ENCODE data around the gene SCAANT1.

Gene SCAANT1

GRCh38 chr3:63934041-63934866 lies 22.1 kb upstream of the SCAANT1 start:
- DNase-seq (ENCODE audit: low read depth): peak; percentile 36

GRCh38 chr3:63933459-63933858 lies 21.3 kb upstream of the SCAANT1 start:
- no peak for DNase-seq (ENCODE audit: low read depth)

- no peak for DNase-seq (ENCODE audit: low read depth)
Observed at GRCh38 chr3:63932509-63933212, 20.5 kb upstream of the SCAANT1 start.

- no peak for DNase-seq (ENCODE audit: low read depth)
Observed at GRCh38 chr3:63931290-63931689, 19.1 kb upstream of the SCAANT1 start.

GRCh38 chr3:63927422-63928280 lies 15.5 kb upstream of the SCAANT1 start:
- DNase-seq (ENCODE audit: low read depth): no peak

- no peak for DNase-seq (ENCODE audit: low read depth)
Observed at GRCh38 chr3:63926309-63926708, 14.1 kb upstream of the SCAANT1 start.

GRCh38 chr3:63922491-63923199 lies 10.5 kb upstream of the SCAANT1 start:
- DNase-seq (ENCODE audit: low read depth): no peak

- DNase-seq (ENCODE audit: low read depth): peak; percentile 16
Observed at GRCh38 chr3:63921741-63922482, 9.7 kb upstream of the SCAANT1 start.

GRCh38 chr3:63920001-63920400 lies 7.8 kb upstream of the SCAANT1 start:
- no peak for DNase-seq (ENCODE audit: low read depth)

GRCh38 chr3:63918321-63918720 lies 6.1 kb upstream of the SCAANT1 start:
- DNase-seq (ENCODE audit: low read depth): peak; percentile 65

- peak; percentile 58 for DNase-seq (ENCODE audit: low read depth)
Observed at GRCh38 chr3:63914312-63914711, 2.1 kb upstream of the SCAANT1 start.

GRCh38 chr3:63912768-63913588 lies 795 bp upstream of the SCAANT1 start:
- DNase-seq (ENCODE audit: low read depth): peak; percentile 60

- DNase-seq (ENCODE audit: low read depth): no peak
Observed at GRCh38 chr3:63911509-63911872, 692 bp downstream of the SCAANT1 start.

GRCh38 chr3:63910891-63911290 lies 1.3 kb downstream of the SCAANT1 start:
- DNase-seq (ENCODE audit: low read depth): peak; percentile 38

- DNase-seq (ENCODE audit: low read depth): no peak
Observed at GRCh38 chr3:63910001-63910400, 2.2 kb downstream of the SCAANT1 start.

- DNase-seq (ENCODE audit: low read depth): peak; percentile 45
Observed at GRCh38 chr3:63909431-63909830, 2.8 kb downstream of the SCAANT1 start.

- DNase-seq (ENCODE audit: low read depth): no peak
Observed at GRCh38 chr3:63908776-63909175, 3.4 kb downstream of the SCAANT1 start.

- DNase-seq (ENCODE audit: low read depth): peak; percentile 42
Observed at GRCh38 chr3:63908081-63908736, 4.0 kb downstream of the SCAANT1 start.

- no peak for DNase-seq (ENCODE audit: low read depth)
Observed at GRCh38 chr3:63905731-63906620, 6.2 kb downstream of the SCAANT1 start.

Data from EH (cell line).